ENCODE results near the gene NR3C1.

NR3C1 gene

DNA sequence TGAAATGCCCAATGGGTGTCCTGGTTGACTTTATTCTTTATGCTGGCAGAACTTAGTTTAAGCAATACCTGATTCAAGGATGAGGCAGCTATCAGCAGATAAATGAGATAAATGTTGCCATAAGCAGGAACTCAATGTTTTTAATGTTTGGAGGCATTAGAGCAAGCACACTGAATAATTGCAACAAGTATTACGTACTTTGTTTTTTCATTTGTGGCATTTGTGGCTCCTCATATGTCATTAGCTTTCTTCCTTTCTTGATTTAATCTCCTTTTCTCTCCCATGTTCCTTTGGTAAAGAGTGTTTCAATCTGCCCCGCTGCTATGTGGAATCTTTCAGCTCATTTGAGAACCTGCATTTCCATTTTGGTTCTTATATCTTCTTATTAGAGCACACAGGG, 6.4 kb upstream of the NR3C1 start:
- no peak overlapping the region for H3K27ac Mint-ChIP-seq
- no peaks in the 10 kb centered on the region for H3K27me3 Mint-ChIP-seq (ENCODE audit: low read depth)
- H3K4me1 Mint-ChIP-seq (ENCODE audit: low read depth) = peaks cover 11% of the 10 kb centered on the region
- H3K4me3 Mint-ChIP-seq = no peak overlapping the region
- peaks cover 9% of the 10 kb centered on the region for H3K36me3 Mint-ChIP-seq (ENCODE audit: low read depth)
- peaks cover 13% of the 10 kb centered on the region for H3K9me3 Mint-ChIP-seq

DNA sequence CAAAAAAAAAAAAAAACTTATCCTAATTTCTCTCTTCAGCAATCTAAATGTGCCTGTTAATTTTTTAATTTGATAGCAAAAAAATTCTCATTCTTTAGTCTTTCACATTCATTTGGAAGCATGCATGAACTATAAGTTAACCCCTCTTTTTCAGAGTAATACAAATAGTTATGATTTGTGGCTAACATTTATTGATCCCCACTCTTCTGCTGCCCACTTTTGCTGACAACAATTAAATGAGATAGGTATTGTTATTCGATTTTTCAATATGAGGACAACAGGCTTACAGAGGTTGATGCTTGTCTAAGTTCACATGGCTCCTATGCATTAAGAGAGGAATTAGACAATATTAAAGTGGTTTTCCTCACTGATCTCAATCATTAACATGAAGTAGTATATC, 2.9 kb upstream of the NR3C1 start:
- Mint-ChIP-seq H3K36me3 (ENCODE audit: low read depth) (peaks cover 15% of the 10 kb centered on the region), H3K9me3 (peaks cover 13% of the 10 kb centered on the region), H3K27ac (peak overlapping the region; percentile 84), H3K4me3 (peak overlapping the region; percentile 71), H3K4me1 (ENCODE audit: low read depth) (peaks cover 20% of the 10 kb centered on the region), H3K27me3 (ENCODE audit: low read depth) (no peaks in the 10 kb centered on the region)

DNA sequence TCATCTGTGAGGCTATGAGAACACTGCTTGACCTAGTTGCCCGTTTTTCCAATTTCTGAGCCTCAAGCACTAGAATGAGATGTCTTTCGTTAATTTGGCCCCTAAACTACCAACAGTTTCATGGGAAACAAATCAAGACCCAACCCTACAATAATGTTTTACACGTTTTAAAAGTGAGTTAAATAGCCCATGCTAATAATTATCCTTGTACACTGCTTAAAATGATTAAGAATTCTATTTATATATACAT, 2.3 kb upstream of the NR3C1 start:
- Mint-ChIP-seq H3K27ac (peak overlapping the region; percentile 99), H3K9me3 (peaks cover 13% of the 10 kb centered on the region), H3K36me3 (ENCODE audit: low read depth) (peaks cover 19% of the 10 kb centered on the region), H3K4me3 (peak overlapping the region; percentile 88), H3K27me3 (ENCODE audit: low read depth) (no peaks in the 10 kb centered on the region), H3K4me1 (ENCODE audit: low read depth) (peaks cover 26% of the 10 kb centered on the region)

DNA sequence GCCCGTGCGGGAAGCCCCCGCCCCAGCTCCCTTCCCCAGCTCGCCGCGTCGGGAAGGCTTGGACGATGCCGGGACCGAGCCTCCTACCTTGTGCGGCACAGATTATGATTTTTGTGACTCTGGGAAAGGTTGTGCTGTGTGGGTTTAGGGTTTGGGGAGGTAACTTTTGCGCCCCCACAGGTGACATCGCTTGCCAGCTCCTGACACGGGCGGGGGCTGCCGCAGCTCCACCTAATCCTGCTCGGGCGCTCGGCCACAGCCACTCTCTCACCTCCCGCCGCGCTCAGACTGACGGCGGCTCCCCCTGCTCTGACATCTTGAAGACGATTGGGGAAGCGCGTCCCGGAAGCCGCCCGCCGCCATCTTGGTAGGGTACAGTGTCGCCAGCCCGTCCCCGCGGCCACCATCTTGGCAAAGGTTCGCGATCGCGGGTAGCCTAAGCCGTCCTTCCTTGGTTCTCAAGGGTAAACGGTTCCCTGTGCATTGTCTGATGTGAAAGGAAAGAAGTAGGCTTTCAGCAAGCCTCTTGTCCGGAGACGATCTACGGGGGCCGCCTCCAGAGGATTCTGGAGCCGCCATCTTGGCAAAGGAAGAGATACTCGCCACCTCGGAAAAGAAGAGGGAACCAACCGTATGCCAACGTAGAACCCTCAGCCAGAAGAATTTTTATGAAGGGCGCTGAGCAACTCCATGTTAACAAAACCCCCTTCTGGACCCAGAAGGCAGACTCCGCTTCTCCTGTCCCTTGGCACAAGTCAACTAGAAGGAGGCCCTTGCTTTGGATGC, 1.8 kb upstream of the NR3C1 start:
- Mint-ChIP-seq H3K9me3 (peaks cover 13% of the 10 kb centered on the region), H3K27ac (peak overlapping the region; percentile 99)

DNA sequence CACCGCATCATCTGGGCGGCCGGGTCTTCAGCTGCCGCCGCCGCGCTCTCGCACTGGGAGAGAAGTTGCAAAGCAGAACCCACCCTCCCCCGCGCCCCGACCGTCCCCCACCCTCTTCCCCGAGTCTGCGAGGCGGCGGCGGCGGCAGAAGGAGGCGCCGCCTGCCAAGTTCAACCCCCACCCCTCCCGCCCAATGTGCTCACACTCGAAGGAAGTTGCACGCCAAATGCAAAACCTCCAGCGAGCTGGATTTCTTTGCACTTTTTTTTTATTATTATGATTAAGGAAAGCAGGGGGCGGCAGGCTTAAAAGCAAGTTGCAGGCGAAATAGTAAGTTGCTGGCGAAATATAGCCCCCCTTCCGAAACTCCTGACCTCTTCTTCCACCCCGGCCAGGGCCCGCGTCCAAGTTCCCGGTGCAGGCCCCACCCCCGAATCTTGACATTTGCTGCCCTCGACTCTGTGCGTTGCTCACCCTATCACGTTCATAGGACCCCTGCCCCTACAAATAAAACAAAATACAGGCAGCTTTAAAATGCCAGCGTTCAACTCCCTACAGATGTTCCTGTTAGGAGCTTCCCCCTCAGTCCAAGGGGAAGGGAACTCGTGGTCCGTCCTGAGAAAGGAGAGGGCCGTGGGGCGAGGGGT, 1.1 kb upstream of the NR3C1 start:
- Mint-ChIP-seq H3K27me3 (ENCODE audit: low read depth) (no peaks in the 10 kb centered on the region), H3K9me3 (peaks cover 13% of the 10 kb centered on the region), H3K27ac (peak overlapping the region; percentile 99), H3K4me3 (peak overlapping the region; percentile 88), H3K36me3 (ENCODE audit: low read depth) (peaks cover 31% of the 10 kb centered on the region), H3K4me1 (ENCODE audit: low read depth) (peaks cover 38% of the 10 kb centered on the region)

More for the DNA sequence above, 1.8 kb upstream of the NR3C1 start:
- Mint-ChIP-seq H3K36me3 (ENCODE audit: low read depth) (peaks cover 24% of the 10 kb centered on the region), H3K4me3 (peak overlapping the region; percentile 88), H3K27me3 (ENCODE audit: low read depth) (no peaks in the 10 kb centered on the region), H3K4me1 (ENCODE audit: low read depth) (peaks cover 31% of the 10 kb centered on the region)

DNA sequence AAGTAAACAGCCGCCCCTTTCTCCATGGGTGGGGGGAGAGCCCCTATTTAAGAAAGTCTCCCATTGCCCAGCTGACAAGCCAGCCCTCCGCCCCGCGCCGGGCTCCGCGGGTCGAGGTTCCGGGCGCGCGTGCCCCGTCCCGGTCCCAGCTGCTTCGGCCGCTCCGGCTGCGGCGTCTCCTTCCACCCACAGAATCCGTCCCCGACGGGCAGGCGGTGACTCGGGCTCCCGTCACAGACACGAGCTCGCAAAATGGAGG, 223 bp downstream of the NR3C1 start:
- Mint-ChIP-seq H3K36me3 (ENCODE audit: low read depth) (peaks cover 41% of the 10 kb centered on the region), H3K4me1 (ENCODE audit: low read depth) (peaks cover 49% of the 10 kb centered on the region), H3K27me3 (ENCODE audit: low read depth) (no peaks in the 10 kb centered on the region), H3K27ac (peak overlapping the region; percentile 80), H3K4me3 (peak overlapping the region; percentile 76), H3K9me3 (peaks cover 13% of the 10 kb centered on the region)

DNA sequence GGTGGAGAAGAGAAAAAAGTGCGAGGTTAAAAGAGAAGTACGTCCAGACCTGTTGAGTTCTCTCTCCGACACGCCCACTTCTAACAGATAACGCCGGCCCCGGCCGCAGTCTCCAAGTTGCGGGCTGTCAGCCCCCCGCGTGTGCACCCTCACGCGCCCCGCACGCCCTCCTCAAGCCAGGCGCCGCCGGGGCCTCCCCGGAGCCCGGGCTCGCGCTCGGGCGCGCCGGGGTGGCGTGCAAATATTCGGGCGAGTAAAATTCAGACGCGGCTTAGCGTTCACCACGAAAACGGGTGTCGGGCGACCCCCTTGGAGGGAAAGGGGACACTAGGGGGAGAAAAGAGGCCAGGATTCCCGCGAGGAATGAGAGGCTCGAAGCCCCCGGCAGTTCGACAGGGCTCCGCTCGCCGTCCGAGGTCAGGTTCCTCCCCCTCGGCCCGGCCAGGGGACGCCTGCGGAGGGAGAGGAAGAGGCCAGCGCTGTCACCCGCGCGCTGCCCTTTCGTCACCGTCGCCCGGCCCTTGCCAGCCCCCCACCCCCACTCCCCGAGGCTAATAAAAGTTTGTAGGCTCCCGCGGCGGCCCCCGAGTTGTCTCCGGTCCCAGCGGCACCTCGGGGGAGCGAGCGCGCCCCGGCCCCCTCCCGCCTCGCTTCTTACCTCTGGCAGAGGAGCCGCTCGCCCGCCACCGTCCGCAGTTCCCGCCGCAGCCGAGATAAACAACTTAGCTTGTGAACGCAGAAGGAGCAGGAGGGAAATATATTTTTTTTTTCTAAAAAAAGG, 743 bp downstream of the NR3C1 start:
- Mint-ChIP-seq H3K27ac (peak overlapping the region; percentile 86), H3K4me1 (ENCODE audit: low read depth) (peaks cover 52% of the 10 kb centered on the region), H3K4me3 (peak overlapping the region; percentile 88), H3K36me3 (ENCODE audit: low read depth) (peaks cover 41% of the 10 kb centered on the region), H3K9me3 (peaks cover 13% of the 10 kb centered on the region), H3K27me3 (ENCODE audit: low read depth) (no peaks in the 10 kb centered on the region)

DNA sequence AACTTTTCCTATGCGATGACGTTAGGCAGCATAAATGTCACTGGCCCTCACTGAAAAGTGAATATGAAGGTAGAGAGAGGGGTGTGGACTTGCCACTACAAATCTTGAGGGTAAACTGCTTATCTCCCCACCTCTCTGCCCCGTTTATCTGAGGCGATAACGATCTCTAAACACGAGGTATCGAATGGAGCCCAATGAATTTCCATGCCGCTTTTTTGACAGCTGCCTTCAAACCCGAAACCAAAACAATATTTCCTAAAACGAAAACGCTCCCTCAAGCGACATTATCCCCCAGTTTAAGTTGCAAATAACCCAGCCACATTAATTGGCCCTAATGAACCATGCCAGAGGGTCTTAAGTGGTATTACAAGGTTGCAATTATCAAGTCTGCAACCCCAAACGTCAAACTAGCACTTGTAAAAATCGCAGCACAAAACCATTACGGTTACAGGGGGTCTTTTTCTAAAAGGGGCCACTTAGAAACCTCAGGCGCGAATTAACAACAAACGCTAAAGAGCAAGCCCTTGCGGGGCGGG, 1.4 kb downstream of the NR3C1 start:
- peak overlapping the region; percentile 86 for H3K27ac Mint-ChIP-seq
- peaks cover 42% of the 10 kb centered on the region for H3K36me3 Mint-ChIP-seq (ENCODE audit: low read depth)
- H3K4me1 Mint-ChIP-seq (ENCODE audit: low read depth) = peaks cover 56% of the 10 kb centered on the region
- peaks cover 13% of the 10 kb centered on the region for H3K9me3 Mint-ChIP-seq
- no peaks in the 10 kb centered on the region for H3K27me3 Mint-ChIP-seq (ENCODE audit: low read depth)
- H3K4me3 Mint-ChIP-seq = peak overlapping the region; percentile 88

DNA sequence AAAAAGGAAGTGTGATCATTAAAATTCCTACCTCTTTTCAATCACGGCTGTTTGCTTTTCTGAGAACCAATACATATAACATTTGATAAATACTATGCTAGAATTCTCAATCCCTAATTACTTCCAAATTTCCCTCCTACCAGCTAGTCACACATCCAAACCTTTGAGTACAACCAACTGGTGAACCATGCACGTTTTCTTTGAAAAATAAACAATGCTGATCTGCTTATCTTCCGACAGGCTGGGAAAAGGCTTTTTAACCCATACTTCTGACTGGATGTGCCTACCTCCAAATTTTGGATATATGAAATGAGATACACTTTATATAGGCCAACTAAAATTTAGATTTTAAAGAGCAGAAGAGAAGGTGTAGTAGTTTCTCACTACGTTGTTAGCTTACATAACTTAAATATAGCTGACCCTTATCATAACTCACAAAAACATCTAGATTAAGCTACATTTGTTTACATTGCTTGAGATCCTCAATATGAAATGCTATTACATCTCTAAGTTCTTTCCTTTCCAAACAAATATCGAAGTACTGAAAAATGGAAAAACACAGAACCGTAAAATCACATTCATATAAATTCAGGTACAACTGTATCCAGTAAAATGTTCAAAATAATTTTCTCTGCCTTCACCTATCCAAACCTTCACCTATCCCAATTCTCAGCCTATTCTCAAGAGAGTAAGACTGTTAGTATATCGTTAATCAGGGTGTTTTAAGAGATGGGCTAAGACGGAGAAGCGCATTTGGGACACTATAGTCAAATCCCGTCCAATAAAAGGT, 2.1 kb downstream of the NR3C1 start:
- H3K27me3 Mint-ChIP-seq (ENCODE audit: low read depth) = no peaks in the 10 kb centered on the region
- H3K27ac Mint-ChIP-seq = peak overlapping the region; percentile 86
- H3K36me3 Mint-ChIP-seq (ENCODE audit: low read depth) = peaks cover 42% of the 10 kb centered on the region
- H3K4me1 Mint-ChIP-seq (ENCODE audit: low read depth) = peaks cover 61% of the 10 kb centered on the region
- H3K9me3 Mint-ChIP-seq = peaks cover 10% of the 10 kb centered on the region
- peak overlapping the region; percentile 88 for H3K4me3 Mint-ChIP-seq

DNA sequence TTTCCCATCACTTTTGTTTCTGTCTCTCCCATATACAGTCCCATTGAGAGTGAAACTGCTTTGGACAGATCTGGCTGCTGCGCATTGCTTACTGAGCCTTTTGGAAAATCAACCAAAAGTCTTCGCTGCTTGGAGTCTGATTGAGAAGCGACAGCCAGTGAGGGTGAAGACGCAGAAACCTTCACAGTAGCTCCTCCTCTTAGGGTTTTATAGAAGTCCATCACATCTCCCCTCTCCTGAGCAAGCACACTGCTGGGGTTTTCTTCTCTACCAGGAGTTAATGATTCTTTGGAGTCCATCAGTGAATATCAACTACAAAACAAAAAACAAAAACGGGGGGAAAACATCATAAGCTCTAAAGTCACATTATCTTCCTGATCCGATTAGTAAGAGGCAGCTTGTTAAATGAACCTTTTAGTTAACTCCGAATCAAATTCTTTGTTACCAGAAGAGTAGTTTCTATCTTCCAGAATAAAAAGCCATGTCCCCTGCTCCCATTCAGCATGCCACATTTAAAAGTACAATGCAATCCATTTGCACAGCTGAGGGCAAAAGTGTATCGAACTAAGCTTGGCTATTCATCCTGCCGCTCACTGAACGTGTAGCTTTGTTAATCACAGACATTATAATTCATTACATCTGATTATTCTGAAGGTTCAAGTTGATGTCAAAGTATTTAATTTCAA, 2.8 kb downstream of the NR3C1 start:
- Mint-ChIP-seq H3K27me3 (ENCODE audit: low read depth) (no peaks in the 10 kb centered on the region), H3K36me3 (ENCODE audit: low read depth) (peaks cover 40% of the 10 kb centered on the region), H3K9me3 (peaks cover 5% of the 10 kb centered on the region), H3K4me1 (ENCODE audit: low read depth) (peaks cover 66% of the 10 kb centered on the region), H3K4me3 (peak overlapping the region; percentile 88), H3K27ac (peak overlapping the region; percentile 22)

DNA sequence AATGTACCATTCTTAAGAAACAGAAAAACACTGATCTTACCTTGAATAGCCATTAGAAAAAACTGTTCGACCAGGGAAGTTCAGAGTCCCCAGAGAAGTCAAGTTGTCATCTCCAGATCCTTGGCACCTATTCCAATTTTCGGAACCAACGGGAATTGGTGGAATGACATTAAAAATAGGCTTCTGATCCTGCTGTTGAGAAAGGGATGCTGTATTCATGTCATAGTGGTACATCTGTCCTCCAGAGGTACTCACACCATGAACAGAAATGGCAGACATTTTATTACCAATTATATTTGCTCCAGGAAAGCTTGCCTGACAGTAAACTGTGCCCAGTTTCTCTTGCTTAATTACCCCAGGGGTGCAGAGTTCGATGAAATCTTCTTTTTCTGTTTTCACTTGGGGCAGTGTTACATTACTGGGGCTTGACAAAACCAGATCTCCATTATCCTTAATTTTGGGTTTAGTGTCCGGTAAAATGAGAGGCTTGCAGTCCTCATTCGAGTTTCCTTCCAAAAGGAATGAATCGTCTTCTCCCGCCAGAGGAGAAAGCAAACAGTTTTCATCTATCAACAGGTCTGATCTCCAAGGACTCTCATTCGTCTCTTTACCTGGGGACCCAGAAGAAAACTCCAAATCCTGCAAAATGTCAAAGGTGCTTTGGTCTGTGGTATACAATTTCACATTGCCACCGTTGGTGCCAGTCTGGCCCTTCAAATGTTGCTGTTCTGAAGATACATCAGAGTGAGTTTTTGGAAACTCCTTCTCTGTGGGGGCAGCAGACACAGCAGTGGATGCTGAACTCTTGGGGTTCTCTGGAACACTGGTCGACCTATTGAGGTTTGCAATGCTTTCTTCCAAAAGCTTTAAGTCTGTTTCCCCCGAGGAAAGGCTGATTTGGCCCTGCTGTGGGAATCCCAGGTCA, 3.6 kb downstream of the NR3C1 start:
- H3K4me1 Mint-ChIP-seq (ENCODE audit: low read depth) = peaks cover 64% of the 10 kb centered on the region
- peaks cover 41% of the 10 kb centered on the region for H3K36me3 Mint-ChIP-seq (ENCODE audit: low read depth)
- H3K27me3 Mint-ChIP-seq (ENCODE audit: low read depth) = no peaks in the 10 kb centered on the region
- no peak overlapping the region for H3K27ac Mint-ChIP-seq
- H3K9me3 Mint-ChIP-seq = no peaks in the 10 kb centered on the region
- H3K4me3 Mint-ChIP-seq = peak overlapping the region; percentile 88

DNA sequence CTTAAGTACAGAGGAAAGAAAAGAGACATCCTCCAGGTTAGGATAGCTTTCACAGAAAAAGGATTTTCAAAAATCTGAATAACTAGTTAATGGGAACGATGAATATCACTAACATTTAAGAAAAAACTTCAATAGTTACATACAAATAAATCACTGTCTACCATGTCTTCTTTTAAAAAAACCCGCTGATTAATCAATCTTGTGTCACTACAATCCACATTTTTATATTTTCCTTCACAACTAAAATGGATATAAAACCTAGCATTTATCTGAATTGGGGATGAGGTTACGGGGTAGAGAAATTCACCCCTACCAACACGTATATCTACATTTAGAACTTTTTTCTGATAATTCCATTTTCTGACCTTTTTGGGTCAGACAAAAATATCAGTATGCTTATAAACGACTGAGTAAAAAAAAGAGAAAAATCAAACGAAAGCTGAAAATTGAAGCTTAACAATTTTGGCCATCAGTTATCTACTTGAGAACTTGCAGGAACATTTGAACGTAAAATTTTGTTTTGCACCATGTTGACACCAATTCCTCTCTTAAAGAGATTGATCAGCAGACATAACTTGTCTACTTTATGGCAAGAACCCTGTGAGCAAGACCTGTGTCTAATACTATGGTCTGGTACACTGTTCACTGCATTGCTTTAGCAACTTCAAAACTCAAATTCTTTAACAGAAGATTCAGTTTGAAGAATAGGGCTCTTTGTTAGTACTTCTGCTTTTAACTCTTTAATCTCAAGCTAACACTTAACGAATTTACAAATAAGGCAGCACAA, 4.8 kb downstream of the NR3C1 start:
- Mint-ChIP-seq H3K4me3 (peak overlapping the region; percentile 88), H3K36me3 (ENCODE audit: low read depth) (peaks cover 44% of the 10 kb centered on the region), H3K4me1 (ENCODE audit: low read depth) (peaks cover 67% of the 10 kb centered on the region), H3K27me3 (ENCODE audit: low read depth) (no peaks in the 10 kb centered on the region), H3K27ac (no peak overlapping the region), H3K9me3 (no peaks in the 10 kb centered on the region)

DNA sequence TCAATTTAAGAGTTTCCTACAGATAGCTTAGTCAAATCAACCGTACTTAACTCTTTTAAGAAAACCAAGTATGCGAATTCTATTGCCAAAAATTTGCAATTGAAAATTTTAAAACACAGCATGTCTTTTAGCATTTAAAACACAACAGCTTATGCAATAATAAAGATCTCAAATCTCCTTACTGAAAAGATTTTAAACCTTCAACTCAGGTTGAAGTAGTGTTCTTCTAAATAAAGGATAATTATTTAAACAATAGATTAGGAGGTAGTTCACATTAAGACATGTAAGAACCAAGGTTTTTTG, 5.5 kb downstream of the NR3C1 start:
- H3K9me3 Mint-ChIP-seq = no peaks in the 10 kb centered on the region
- no peaks in the 10 kb centered on the region for H3K27me3 Mint-ChIP-seq (ENCODE audit: low read depth)
- H3K4me1 Mint-ChIP-seq (ENCODE audit: low read depth) = peaks cover 68% of the 10 kb centered on the region
- peaks cover 44% of the 10 kb centered on the region for H3K36me3 Mint-ChIP-seq (ENCODE audit: low read depth)
- no peak overlapping the region for H3K27ac Mint-ChIP-seq
- H3K4me3 Mint-ChIP-seq = peak overlapping the region; percentile 88
